HG03521 (cell line): ENCODE measurements around the gene KLRG1.

Experiments used
- ATAC-seq: cut with Tn5 transposase; IDR thresholded peaks from one replicate; pipeline ENCODE4 v1.9.1; 2021; ENCODE audit warnings: mild to moderate bottlenecking, moderate library complexity; ENCODE audit not compliant: unreplicated experiment

Gene KLRG1

GRCh38 chr12:8985213-8985754 lies 4.1 kb upstream of the KLRG1 start:
- ATAC-seq = no peak

GRCh38 chr12:8987163-8987562 lies 2.2 kb upstream of the KLRG1 start:
- no peak for ATAC-seq

- no peak for ATAC-seq
Observed at GRCh38 chr12:8987685-8988084, 1.7 kb upstream of the KLRG1 start.

DNA sequence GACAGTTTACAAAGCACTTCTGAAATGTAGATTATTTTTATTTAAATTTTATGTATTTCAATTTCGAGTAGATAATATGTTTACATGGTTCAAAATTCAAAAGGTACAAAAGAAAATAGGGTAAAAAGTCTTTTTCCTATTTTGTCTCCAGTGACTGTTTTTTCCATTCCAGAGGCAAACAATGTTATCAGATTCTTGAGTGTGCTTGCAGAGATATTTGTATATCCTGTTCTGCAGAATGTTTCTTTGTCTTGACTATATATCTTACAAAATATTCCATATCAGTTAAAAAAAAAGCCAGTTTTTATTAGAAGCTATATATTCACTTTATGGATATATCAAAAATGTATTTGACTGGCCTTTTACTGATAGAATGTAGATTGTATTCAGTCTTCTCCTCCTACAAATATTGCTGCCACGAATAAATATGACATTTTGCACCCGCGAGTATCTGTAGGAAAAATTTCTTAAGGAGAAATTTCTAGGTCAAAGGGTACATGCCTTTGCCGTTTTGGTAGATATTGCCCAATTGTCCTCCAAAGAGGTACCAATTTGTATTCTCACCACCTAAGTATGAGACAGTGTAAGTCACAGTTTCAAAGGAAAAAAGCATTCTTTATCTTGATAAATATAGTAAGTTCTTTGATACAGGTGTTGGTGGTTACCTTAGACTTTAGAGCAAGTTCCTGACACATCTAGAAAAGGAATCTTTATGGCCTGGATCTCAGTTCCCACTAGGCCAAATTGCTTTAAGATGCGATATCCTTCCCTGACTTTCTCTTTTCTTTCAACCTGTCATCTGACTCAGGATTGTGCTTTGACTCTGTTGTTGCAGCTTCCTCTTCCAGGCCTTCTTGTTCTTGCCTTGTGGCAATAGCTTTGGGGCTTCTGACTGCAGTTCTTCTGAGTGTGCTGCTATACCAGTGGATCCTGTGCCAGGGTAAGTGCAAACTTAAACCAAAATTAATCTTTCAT lies 2.3 kb downstream of the KLRG1 start:
- no peak for ATAC-seq

- no peak for ATAC-seq
Observed at GRCh38 chr12:8993827-8994226, 4.5 kb downstream of the KLRG1 start.

GRCh38 chr12:8995021-8995775 lies 5.9 kb downstream of the KLRG1 start:
- ATAC-seq = no peak

DNA sequence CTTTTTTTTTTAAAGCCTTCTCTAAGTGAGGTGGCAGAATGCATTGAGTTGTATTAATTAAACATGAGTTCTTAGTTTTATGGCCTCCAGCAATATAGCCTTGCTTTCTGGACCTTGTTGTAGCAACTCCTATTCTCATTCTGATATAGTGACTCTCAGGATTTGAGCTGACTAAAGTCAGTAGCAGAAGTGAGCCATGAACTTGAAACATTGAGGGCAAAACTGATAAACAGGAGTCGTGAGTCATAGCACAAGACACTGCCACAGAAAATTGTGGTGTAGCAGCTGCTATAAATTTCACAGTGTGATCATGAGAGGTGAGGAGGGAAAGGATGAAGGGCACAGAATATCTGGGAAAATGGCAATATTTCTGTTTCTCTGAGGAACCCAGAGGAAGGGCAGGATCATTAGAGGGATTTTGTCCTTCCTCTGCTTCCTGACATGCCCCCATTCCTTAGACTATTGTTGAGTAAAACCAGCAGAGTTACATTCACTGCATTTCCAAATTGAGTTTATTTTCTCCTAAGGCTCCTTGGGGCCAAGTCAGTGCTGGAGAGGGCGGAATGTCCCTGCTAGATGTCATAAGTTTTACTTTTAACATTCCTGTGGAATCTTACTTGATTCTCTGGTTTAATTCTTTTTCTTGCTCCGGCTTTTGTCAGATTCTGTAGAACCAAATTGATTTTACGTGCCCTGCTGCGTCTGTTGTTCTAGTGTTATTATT lies 7.5 kb downstream of the KLRG1 start:
- peak; percentile 94 for ATAC-seq

- ATAC-seq = no peak
Observed at GRCh38 chr12:9001233-9001632, 11.9 kb downstream of the KLRG1 start.

GRCh38 chr12:9002335-9002734 lies 13.0 kb downstream of the KLRG1 start:
- no peak for ATAC-seq

GRCh38 chr12:9022592-9022991 lies 33.2 kb downstream of the KLRG1 start:
- ATAC-seq = no peak

- no peak for ATAC-seq
Observed at GRCh38 chr12:9024512-9024911, 35.2 kb downstream of the KLRG1 start.

- ATAC-seq = no peak
Observed at GRCh38 chr12:9027161-9028059, 38.1 kb downstream of the KLRG1 start.

GRCh38 chr12:9030776-9031175 lies 41.4 kb downstream of the KLRG1 start:
- no peak for ATAC-seq

- ATAC-seq = no peak
Observed at GRCh38 chr12:9032202-9032964, 43.0 kb downstream of the KLRG1 start.

- ATAC-seq = no peak
Observed at GRCh38 chr12:9033265-9033887, 44.0 kb downstream of the KLRG1 start.

GRCh38 chr12:9034095-9034494 lies 44.7 kb downstream of the KLRG1 start:
- ATAC-seq = no peak

- ATAC-seq = no peak
Observed at GRCh38 chr12:9036227-9036626, 46.9 kb downstream of the KLRG1 start.

DNA sequence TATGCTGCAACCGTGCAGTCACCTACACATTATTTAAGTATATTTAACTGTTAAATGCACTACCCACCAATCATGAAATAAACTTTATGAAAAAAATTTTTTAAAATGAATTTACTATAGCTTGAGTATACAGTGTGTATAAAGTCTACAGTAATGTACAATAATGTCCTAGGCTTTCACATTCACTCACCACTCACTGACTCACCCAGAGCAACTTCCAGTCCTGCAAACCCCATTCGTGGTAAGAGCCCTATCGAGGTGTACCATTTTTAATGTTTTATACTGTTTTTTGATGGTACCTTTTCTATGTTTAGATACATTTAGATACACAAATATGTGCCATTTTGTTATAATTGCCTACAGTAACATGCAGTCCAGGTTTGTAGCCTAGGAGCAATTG lies 48.1 kb downstream of the KLRG1 start:
- ATAC-seq = no peak
